HEK293 (cell line): ENCODE measurements around the gene SOX13.

Experiments
- CTCF ChIA-PET: fragments of 350-600 bp; formaldehyde crosslinking; extraction: SDS; loops from one replicate; lab custom pipeline; 2021; ENCODE audit warnings: antibody characterized with exemption; lab: Yijun Ruan, JAX
- POLR2A ChIA-PET: fragments of 300-600 bp; formaldehyde crosslinking; extraction: SDS; loops from one replicate; lab custom pipeline; 2020; ENCODE audit warnings: antibody characterized with exemption, inconsistent platforms; lab: Yijun Ruan, JAX
- H3K27ac ChIP-seq: fragments of 200-500 bp; sonication (Bioruptor generic); 2 replicates; pipeline ENCODE4 v1.5.1; 2014; ENCODE audit warnings: low read depth, low read length, control low read depth, inconsistent platforms; ENCODE audit errors: extremely low read depth
- H3K36me3 ChIP-seq, 2 experiments: fragments of 200-500 bp in 1 of 2; sonication (Bioruptor generic) in 1 of 2; 1 replicate in 1 of 2; 2 replicates in 1 of 2; pipeline ENCODE4 v1.5.1; 2014 to 2017; ENCODE audit warnings: inconsistent platforms in 2 of 2, low read length in 2 of 2; ENCODE audit not compliant: control insufficient read depth in 2 of 2, insufficient read depth in 1 of 2
- H3K4me1 ChIP-seq: fragments of 200-500 bp; sonication (Bioruptor generic); 2 replicates; pipeline ENCODE4 v1.5.1; 2014; ENCODE audit warnings: mild to moderate bottlenecking, low read length, inconsistent platforms; ENCODE audit not compliant: control insufficient read depth, insufficient read depth
- H3K4me3 ChIP-seq: 2 replicates; pipeline ENCODE4 v1.5.1; 2011; ENCODE audit warnings: low read depth, mild to moderate bottlenecking, control low read depth, low read length, moderate library complexity
- H3K9me3 ChIP-seq: fragments of 200-500 bp; sonication (Bioruptor generic); 2 replicates; pipeline ENCODE4 v1.5.1; 2014; ENCODE audit warnings: low read depth, low read length, inconsistent platforms; ENCODE audit not compliant: control insufficient read depth, insufficient read depth
- EGR2 ChIP-seq: fragments of 450-650 bp; formaldehyde crosslinking; IDR thresholded peaks from 2 replicates; pipeline ENCODE4 v1.5.1; 2016; ENCODE audit warnings: low read depth, missing biosample characterization, missing genetic modification characterization
- GLI4 ChIP-seq: fragments of 450-650 bp; formaldehyde crosslinking; IDR thresholded peaks from 2 replicates; pipeline ENCODE4 v1.5.1; 2016; ENCODE audit warnings: missing biosample characterization, missing genetic modification characterization
- GLIS1 ChIP-seq: fragments of 450-650 bp; formaldehyde crosslinking; IDR thresholded peaks from 2 replicates; pipeline ENCODE4 v1.5.1; 2016; ENCODE audit warnings: missing biosample characterization, missing genetic modification characterization
- KLF1 ChIP-seq: fragments of 450-650 bp; formaldehyde crosslinking; IDR thresholded peaks from 2 replicates; pipeline ENCODE4 v1.5.1; 2016; ENCODE audit warnings: missing biosample characterization, missing genetic modification characterization
- KLF10 ChIP-seq: fragments of 450-650 bp; IDR thresholded peaks from 2 replicates; pipeline ENCODE4 v1.5.1; 2018; ENCODE audit warnings: missing biosample characterization, mild to moderate bottlenecking, missing genetic modification characterization
- KLF16 ChIP-seq: fragments of 450-650 bp; formaldehyde crosslinking; IDR thresholded peaks from 2 replicates; pipeline ENCODE4 v1.5.1; 2017; ENCODE audit warnings: missing biosample characterization, missing genetic modification characterization
- KLF17 ChIP-seq: fragments of 450-650 bp; formaldehyde crosslinking; IDR thresholded peaks from 2 replicates; pipeline ENCODE4 v1.5.1; 2016; ENCODE audit warnings: missing biosample characterization, missing genetic modification characterization
- KLF8 ChIP-seq: fragments of 450-650 bp; formaldehyde crosslinking; IDR thresholded peaks from 2 replicates; pipeline ENCODE4 v1.5.1; 2016; ENCODE audit warnings: missing biosample characterization, missing genetic modification characterization
- PATZ1 ChIP-seq: fragments of 450-650 bp; formaldehyde crosslinking; IDR thresholded peaks from 2 replicates; pipeline ENCODE4 v1.5.1; 2016; ENCODE audit warnings: missing biosample characterization, missing genetic modification characterization
- PRDM1 ChIP-seq: fragments of 450-650 bp; formaldehyde crosslinking; IDR thresholded peaks from 2 replicates; pipeline ENCODE4; 2016; ENCODE audit warnings: missing biosample characterization, missing genetic modification characterization
- SALL2 ChIP-seq: fragments of 450-650 bp; formaldehyde crosslinking; IDR thresholded peaks from 2 replicates; pipeline ENCODE4 v1.5.0; 2017; ENCODE audit warnings: missing biosample characterization, mild to moderate bottlenecking, missing genetic modification characterization, borderline replicate concordance
- SP3 ChIP-seq: fragments of 450-650 bp; formaldehyde crosslinking; IDR thresholded peaks from 2 replicates; pipeline ENCODE4 v1.5.1; 2016; ENCODE audit warnings: missing biosample characterization, missing genetic modification characterization
- ZBTB17 ChIP-seq: fragments of 450-650 bp; formaldehyde crosslinking; IDR thresholded peaks from 2 replicates; pipeline ENCODE4 v1.5.1; 2016; ENCODE audit warnings: missing biosample characterization, missing genetic modification characterization
- ZBTB20 ChIP-seq: fragments of 450-650 bp; formaldehyde crosslinking; IDR thresholded peaks from 2 replicates; pipeline ENCODE4 v1.5.1; 2016; ENCODE audit warnings: missing biosample characterization, missing genetic modification characterization
- ZEB2 ChIP-seq: fragments of 450-650 bp; formaldehyde crosslinking; IDR thresholded peaks from 2 replicates; pipeline ENCODE4 v1.5.1; 2016; ENCODE audit warnings: missing biosample characterization, missing genetic modification characterization
- ZIC2 ChIP-seq: fragments of 450-650 bp; formaldehyde crosslinking; IDR thresholded peaks from 2 replicates; pipeline ENCODE4 v1.5.1; 2016; ENCODE audit warnings: missing biosample characterization, missing genetic modification characterization
- ZNF214 ChIP-seq: fragments of 450-650 bp; formaldehyde crosslinking; IDR thresholded peaks from 2 replicates; pipeline ENCODE4 v1.5.1; 2017; ENCODE audit warnings: missing biosample characterization, mild to moderate bottlenecking, missing genetic modification characterization, borderline replicate concordance
- ZNF302 ChIP-seq: fragments of 450-650 bp; formaldehyde crosslinking; IDR thresholded peaks from 2 replicates; pipeline ENCODE4 v1.5.1; 2016; ENCODE audit warnings: missing biosample characterization, missing genetic modification characterization, low read depth
- ZNF350 ChIP-seq: fragments of 450-650 bp; formaldehyde crosslinking; IDR thresholded peaks from 2 replicates; pipeline ENCODE4 v1.5.0; 2017; ENCODE audit warnings: missing biosample characterization, mild to moderate bottlenecking, missing genetic modification characterization
- ZNF362 ChIP-seq: fragments of 450-650 bp; formaldehyde crosslinking; IDR thresholded peaks from 2 replicates; pipeline ENCODE4 v1.5.1; 2016; ENCODE audit warnings: missing biosample characterization, missing genetic modification characterization
- ZNF366 ChIP-seq: fragments of 450-650 bp; formaldehyde crosslinking; conservative IDR thresholded peaks from 2 replicates; pipeline ENCODE4 v1.5.1; 2016; ENCODE audit warnings: missing biosample characterization, missing genetic modification characterization
- ZNF391 ChIP-seq: fragments of 450-650 bp; formaldehyde crosslinking; IDR thresholded peaks from 2 replicates; pipeline ENCODE4 v1.5.1; 2016; ENCODE audit warnings: low read depth, missing biosample characterization, missing genetic modification characterization, borderline replicate concordance
- ZNF580 ChIP-seq: fragments of 450-650 bp; formaldehyde crosslinking; IDR thresholded peaks from 2 replicates; pipeline ENCODE4 v1.5.1; 2016; ENCODE audit warnings: missing biosample characterization, missing genetic modification characterization
- ZNF654 ChIP-seq: fragments of 450-650 bp; formaldehyde crosslinking; IDR thresholded peaks from 2 replicates; pipeline ENCODE4 v1.5.1; 2016; ENCODE audit warnings: low read depth, missing biosample characterization, missing genetic modification characterization
- ZNF768 ChIP-seq: fragments of 450-650 bp; formaldehyde crosslinking; IDR thresholded peaks from 2 replicates; pipeline ENCODE4 v1.5.1; 2018; ENCODE audit warnings: missing biosample characterization, mild to moderate bottlenecking, missing genetic modification characterization
- ZNF843 ChIP-seq: fragments of 450-650 bp; formaldehyde crosslinking; IDR thresholded peaks from 2 replicates; pipeline ENCODE4 v1.5.1; 2016; ENCODE audit warnings: missing biosample characterization, missing genetic modification characterization
- ZSCAN30 ChIP-seq: fragments of 450-650 bp; IDR thresholded peaks from 2 replicates; pipeline ENCODE4 v1.5.1; 2018; ENCODE audit warnings: missing biosample characterization, mild to moderate bottlenecking, missing genetic modification characterization, moderate library complexity

SOX13 gene

DNA sequence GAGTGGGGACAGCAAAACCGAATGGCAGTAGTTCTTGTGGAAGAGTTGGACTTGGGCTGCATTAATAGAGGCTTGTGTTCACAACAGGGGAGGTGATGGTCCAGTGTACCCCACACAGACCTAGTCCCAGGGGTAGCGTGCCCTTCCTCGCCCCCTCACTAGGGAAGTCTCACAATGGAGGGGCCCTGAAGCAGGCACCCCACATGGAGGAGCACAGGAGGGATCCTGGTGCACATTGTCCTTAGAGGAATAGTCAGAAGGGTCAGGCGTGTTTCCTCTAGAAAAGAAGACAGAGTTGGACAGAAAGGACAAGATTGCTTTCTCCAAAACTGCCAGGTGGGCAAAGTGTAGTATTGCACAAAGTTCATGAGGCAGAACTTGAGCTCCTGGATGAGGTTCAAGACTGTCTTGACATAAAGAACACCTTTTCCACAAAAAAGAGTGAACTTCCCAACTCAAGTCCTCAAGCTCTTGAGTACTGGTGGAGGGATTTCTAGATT lies 55.6 kb downstream of the SOX13 start:
- POLR2A ChIA-PET: interaction anchor here (0.7 to 2.7 kb wide), 3 partner anchors 55 to 256 kb away, joined by 5 to 20 read pairs (median 6); partner anchors contain the start of gene SOX13
- CTCF ChIA-PET: interaction anchor here (0.6 to 6.0 kb wide), 51 partner anchors 9 to 794 kb away, joined by 3 to 167 read pairs (median 5); partner anchors contain the start of genes ETNK2, GOLT1A, SNRPE and SOX13
- no peak overlapping the region for H3K4me3 ChIP-seq
- TF ChIP-seq EGR2 (no peak), PRDM1 (tag by site-specific recombination) (no peak), ZNF768 (no peak), ZNF580 (tag by site-specific recombination) (no peak)
- no peak overlapping the region for H3K27ac ChIP-seq
- H3K36me3 ChIP-seq: peaks cover 0 to 25% of the 10 kb centered on the region in 2 experiments; a peak in 1 of 3 replicates
- H3K4me1 ChIP-seq: 0 out of 2 replicates have a peak, but pooled peaks cover 3% of the 10 kb centered on the region
- H3K9me3 ChIP-seq: no peaks in the 10 kb centered on the region

- CTCF ChIA-PET: interaction anchor here (0.5 to 6.0 kb wide), 64 partner anchors 8 to 794 kb away, joined by 3 to 167 read pairs (median 4); partner anchors contain the start of genes ETNK2, GOLT1A, SNRPE and SOX13
- H3K4me3 ChIP-seq: no peak overlapping the region
- 0 out of 2 replicates have a peak, but pooled peaks cover 3% of the 10 kb centered on the region for H3K4me1 ChIP-seq
- no peaks in the 10 kb centered on the region for H3K9me3 ChIP-seq
- POLR2A ChIA-PET: interaction anchor here (1.0 to 2.7 kb wide), 3 partner anchors 57 to 265 kb away, joined by 4 to 20 read pairs (median 5); partner anchors contain the start of gene SOX13
- no peak overlapping the region for H3K27ac ChIP-seq
- peaks cover 0 to 24% of the 10 kb centered on the region in 2 experiments; a peak in 1 of 3 replicates for H3K36me3 ChIP-seq
- TF ChIP-seq ZSCAN30 (tag by site-specific recombination) (0 out of 2 replicates have a peak, but pooled peaks have one; percentile 42), SALL2 (tag by site-specific recombination) (no peak), KLF16 (tag by site-specific recombination) (peak; percentile 56; the same call in 1 of the 2 replicates), KLF1 (tag by site-specific recombination) (peak; percentile 38; the same call in 1 of the 2 replicates), ZBTB20 (tag by site-specific recombination) (peak; percentile 24; the same call in 1 of the 2 replicates), ZNF366 (tag by site-specific recombination) (no peak), ZEB2 (0 out of 2 replicates have a peak, but pooled peaks have one; percentile 18), ZNF302 (tag by site-specific recombination) (no peak), PATZ1 (tag by site-specific recombination) (peak; percentile 71; the same call in 1 of the 2 replicates), ZBTB17 (tag by site-specific recombination) (peak; percentile 59), ZNF843 (tag by site-specific recombination) (no peak), ZNF350 (tag by site-specific recombination) (no peak), KLF10 (no peak), GLIS1 (tag by site-specific recombination) (peak; percentile 48), ZIC2 (no peak), ZNF362 (no peak), SP3 (tag by site-specific recombination) (peak; percentile 85), ZNF391 (tag by site-specific recombination) (no peak), ZNF214 (no peak), KLF8 (tag by site-specific recombination) (0 out of 2 replicates have a peak, but pooled peaks have one; percentile 22), KLF17 (peak; percentile 41; the same call in 1 of the 2 replicates), GLI4 (tag by site-specific recombination) (no peak), ZNF654 (tag by site-specific recombination) (peak; percentile 60), EGR2 (peak; percentile 93)
Observed at GRCh38 chr1:204128964-204129896, 56.3 kb downstream of the SOX13 start.
